CD1c-positive myeloid dendritic cell (primary cell): ENCODE results near the gene IL6.
"Not testable (repeated sequence)": the region's sequence is repeated elsewhere in the genome, so short reads cannot be mapped to it uniquely, and the experiment has no call there.

ENCODE experiments used
- DNase-seq: peaks from one replicate; pipeline ENCODE4 v3.0.0-alpha.2; 2016; ENCODE audit errors: extremely low spot score

The IL6 gene

DNA sequence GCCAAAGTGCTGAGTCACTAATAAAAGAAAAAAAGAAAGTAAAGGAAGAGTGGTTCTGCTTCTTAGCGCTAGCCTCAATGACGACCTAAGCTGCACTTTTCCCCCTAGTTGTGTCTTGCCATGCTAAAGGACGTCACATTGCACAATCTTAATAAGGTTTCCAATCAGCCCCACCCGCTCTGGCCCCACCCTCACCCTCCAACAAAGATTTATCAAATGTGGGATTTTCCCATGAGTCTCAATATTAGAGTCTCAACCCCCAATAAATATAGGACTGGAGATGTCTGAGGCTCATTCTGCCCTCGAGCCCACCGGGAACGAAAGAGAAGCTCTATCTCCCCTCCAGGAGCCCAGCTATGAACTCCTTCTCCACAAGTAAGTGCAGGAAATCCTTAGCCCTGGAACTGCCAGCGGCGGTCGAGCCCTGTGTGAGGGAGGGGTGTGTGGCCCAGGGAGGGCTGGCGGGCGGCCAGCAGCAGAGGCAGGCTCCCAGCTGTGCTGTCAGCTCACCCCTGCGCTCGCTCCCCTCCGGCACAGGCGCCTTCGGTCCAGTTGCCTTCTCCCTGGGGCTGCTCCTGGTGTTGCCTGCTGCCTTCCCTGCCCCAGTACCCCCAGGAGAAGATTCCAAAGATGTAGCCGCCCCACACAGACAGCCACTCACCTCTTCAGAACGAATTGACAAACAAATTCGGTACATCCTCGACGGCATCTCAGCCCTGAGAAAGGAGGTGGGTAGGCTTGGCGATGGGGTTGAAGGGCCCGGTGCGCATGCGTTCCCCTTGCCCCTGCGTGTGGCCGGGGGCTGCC lies at the start of gene IL6:
Gene IL6, plus strand, starts transcription at position 294 of the 807 bp plus-strand sequence. Its CDS starts 63 bp downstream, at position 357.
- DNase-seq: peak; percentile 44

- DNase-seq: not testable (repeated sequence)
These were observed 49.7 kb upstream of the IL6 start for GRCh38 chr7:22677263-22677662.

DNA sequence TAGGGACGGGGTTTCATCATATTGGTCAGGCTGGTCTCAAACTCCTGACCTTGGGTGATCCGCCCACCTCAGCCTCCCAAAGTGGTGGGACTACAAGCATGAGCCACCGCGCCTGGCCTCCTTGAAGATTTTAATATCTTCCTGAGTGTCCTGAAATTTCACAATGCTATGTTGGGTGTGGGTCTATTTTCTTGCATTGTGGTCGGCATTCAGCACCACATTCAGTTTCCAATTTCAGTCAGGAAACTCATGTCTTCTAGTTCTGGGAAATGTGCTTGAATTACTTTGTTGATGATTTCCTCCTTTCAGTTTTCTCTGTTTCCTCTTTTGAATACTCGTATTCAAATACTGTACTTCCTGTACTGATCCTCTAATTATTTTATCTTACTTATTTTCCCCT lies 49.3 kb upstream of the IL6 start:
- peak; percentile 54 for DNase-seq

DNA sequence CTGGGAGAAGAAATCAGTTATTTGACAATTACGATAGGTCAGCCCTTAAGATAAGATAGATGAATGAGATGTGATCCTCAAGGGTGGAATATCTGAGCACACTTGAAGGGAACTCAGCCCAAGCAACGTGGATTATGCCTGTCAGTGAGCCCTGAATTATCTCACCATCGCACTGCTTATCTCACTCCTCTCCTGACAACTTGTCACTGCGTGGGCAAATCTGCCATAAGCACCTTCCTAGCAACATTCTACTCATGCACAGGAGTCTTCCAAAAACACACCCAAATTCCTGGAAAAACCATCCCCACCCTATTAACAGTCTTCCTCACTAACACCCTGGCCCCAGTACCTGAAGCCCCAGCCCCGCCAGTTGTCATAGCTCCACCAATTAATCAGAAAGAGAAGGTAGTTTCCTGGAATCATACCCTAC lies 46.5 kb upstream of the IL6 start:
- no peak for DNase-seq

- DNase-seq: no peak
These were observed 45.7 kb upstream of the IL6 start for GRCh38 chr7:22681312-22681711.

- no peak for DNase-seq
These were observed 44.9 kb upstream of the IL6 start for GRCh38 chr7:22681852-22682657.

- DNase-seq: no peak
These were observed 43.6 kb upstream of the IL6 start for GRCh38 chr7:22683379-22683778.

DNA sequence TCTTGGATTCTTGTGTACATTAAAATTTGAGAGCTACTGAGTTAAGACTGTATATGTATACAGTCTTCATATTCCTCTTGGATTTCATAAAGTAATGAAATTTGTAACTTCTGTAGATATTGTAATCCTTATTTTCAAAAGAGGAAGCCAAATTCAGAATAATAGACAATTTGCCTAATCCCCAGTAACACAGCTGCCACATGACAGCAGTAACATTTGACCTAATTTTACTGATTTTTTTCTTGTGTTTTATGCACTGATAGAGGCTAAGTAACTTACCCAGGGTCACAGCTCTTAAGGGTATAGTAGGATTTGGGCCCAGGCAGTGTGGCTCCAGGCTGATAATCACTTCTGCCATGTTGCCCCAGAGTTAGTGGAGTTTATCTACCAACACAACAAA lies 40.4 kb upstream of the IL6 start:
- no peak for DNase-seq

DNA sequence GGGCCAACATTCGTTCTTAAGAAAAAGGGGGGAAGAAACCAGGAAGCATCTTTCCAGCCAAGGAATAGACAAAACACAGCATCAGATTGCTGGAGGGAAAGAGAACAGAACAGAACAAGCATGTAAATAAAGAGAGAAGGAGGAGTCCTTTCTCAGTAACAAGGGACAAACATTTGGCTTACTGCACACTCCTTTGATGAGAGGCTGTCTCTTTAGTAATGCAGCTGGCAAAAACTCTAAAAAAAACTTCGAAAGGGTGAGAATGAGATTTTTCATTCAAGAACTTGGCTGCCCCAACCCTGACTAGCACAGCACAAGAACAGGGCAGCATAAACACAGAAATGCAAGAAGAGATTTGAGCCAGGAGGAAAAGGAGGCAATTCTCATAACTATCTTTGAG lies 38.9 kb upstream of the IL6 start:
- DNase-seq: no peak

- DNase-seq: not testable (repeated sequence)
These were observed 38.1 kb upstream of the IL6 start for GRCh38 chr7:22688934-22689333.

DNA sequence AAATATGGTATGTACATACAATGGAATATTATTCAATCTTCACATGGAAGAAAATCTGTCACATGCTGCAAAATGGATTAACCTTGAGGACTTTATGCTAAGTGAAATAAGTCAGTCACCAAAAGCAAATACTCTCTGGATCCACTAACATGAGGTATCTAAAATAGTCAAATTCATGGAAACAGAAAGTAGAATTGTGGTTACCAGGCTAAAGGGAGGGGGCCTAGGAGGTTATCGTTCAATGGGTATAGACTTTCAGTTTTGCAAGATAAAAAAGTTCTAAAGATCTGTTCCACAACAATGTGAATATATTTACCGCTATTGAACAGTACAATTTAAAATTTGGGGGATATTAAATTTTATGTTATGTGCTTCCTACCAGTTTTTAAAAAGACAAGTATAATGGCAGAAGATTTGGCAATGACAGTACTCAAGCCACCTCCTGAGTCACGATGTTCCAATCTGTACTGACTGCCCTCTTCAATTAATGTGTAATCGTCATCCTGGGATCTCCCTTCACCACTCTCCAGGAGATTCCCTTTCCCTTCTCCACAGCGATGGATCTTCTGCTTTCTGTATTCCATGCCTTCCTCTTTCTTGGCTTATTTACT lies 32.3 kb upstream of the IL6 start:
- DNase-seq: peak; percentile 27

GRCh38 chr7:22695476-22696132 lies 31.4 kb upstream of the IL6 start:
- DNase-seq: no peak

DNA sequence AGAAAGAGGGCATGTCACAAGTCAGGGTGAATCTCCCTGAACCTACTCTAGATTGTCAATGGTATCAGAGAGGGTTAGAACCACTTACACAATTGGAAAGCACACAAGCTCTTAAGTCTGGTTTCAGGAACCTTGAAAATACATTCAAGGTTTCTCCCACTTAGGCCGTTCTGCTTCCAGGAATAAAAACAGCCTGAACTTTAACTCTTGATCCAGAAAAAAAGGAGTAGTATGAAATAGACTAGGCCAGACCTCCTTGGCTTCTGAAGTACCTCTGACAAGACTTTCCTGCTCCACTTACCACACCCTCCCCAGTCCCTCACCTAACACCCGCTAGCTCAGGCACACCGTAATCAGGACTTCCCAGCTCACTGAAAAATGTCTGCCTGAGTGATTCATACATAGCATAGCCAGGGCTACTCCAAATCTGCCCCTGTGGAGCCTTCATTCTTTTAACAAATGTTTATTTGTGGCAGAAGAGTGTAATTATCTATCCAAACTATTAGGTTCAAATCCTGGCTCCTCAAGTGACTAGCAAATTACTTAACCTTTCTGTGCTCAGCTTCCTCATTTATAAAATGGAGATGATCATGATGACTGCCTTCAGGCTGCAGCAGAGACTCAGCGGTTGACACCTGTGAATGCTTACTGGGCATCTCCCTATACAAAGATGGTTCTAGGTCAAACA lies 30.3 kb upstream of the IL6 start:
- peak; percentile 15 for DNase-seq

- no peak for DNase-seq
These were observed 29.6 kb upstream of the IL6 start for GRCh38 chr7:22697322-22697859.

GRCh38 chr7:22697876-22698606 lies 29.0 kb upstream of the IL6 start:
- DNase-seq: peak; percentile 65

DNA sequence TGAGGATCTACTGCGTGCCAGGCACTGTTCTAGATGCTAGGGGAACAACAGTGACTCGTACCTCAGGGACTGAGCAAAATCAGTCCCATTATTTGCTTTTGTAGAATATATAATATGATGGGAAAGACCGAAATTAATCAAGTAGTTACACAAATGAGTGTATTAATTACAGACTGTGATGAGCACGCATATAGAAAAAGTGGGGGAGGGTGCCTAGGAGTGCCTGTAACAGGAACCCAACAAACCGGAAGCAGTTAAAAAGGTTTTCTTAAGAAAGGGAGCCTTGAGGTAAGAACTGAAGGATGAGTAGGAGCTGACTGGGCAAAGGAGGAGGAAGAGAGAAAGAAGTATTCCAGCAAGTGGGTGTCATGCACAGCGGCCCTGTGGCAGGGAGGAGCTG lies 28.2 kb upstream of the IL6 start:
- peak; percentile 61 for DNase-seq

DNA sequence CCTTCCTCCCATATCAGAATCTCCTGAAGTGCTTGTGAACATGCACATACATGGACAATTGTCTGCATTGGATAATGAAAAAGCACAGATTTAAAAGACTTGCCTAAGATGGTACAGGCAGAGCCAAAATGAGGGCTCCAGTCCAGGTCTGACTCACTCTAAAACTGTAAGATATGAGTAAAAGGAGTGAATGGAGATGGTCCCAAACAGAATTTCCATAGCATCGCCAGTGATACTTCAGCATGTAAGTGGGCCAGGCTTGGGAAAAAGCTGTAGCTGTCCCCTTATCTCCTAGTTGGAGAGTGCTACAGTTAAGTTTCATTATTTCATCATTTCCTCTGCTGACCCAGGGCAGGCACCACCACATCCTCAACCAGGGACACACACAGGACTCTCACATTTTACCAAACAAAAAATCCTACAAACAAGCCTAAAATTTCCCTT lies 26.4 kb upstream of the IL6 start:
- no peak for DNase-seq

DNA sequence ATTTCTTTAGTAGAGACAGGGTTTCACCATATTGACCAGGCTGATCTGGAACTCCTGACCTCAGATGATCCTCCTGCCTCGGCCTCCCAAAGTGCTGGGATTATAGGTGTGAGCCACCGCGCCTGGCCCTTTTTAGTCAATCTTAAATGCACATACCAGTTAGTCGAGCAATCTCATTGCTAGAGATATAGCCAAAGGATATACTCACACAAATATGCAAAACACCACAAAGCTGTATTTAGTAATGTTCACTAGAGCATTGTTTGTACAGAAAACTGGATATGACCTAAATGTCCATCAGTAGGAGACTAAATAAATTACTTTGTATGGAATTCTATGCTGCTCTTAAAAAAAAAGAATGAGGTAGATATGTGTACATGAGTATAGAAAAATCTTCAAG lies 24.5 kb upstream of the IL6 start:
- DNase-seq: no peak

- not testable (repeated sequence) for DNase-seq
These were observed 23.7 kb upstream of the IL6 start for GRCh38 chr7:22703107-22703855.
